CD4-positive, alpha-beta memory T cell (primary cell): Measurements from ENCODE around the gene DLGAP1. TPM values are rescaled to one million over a fixed set of nuclear protein-coding genes. Genes with fewer than 3 reads are reported as not detected.

Experiments
- CTCF ChIA-PET: fragments of 350-600 bp; sonication (Branson Sonifier 250); formaldehyde crosslinking; loops from one replicate; lab custom pipeline; 2021; ENCODE audit warnings: inconsistent platforms; ENCODE audit not compliant: partially characterized antibody; lab: Charles Lee
- POLR2A ChIA-PET: fragments of 350-600 bp; sonication (Branson Sonifier 250); formaldehyde crosslinking; loops from one replicate; lab custom pipeline; 2021; ENCODE audit not compliant: partially characterized antibody; lab: Charles Lee
- DNase-seq, 5 donors: peaks; one replicate each; pipeline versions ENCODE4 v3.0.0 to v3.0.0-alpha.2; 2020 to 2022; ENCODE audit warnings: mixed read lengths in 1 of 5
- H3K27ac ChIP-seq: one replicate; pipeline ENCODE4 v1.7.0; 2013; ENCODE audit warnings: low read depth, low read length
- H3K27me3 ChIP-seq: 2 replicates; pipeline ENCODE4 v1.7.0; 2013; ENCODE audit warnings: mild to moderate bottlenecking, low read length, moderate library complexity; ENCODE audit not compliant: insufficient read depth
- H3K36me3 ChIP-seq: 2 replicates; pipeline ENCODE4 v1.7.0; 2013; ENCODE audit warnings: mild to moderate bottlenecking, low read length, moderate library complexity; ENCODE audit not compliant: insufficient read depth
- H3K4me1 ChIP-seq: 2 replicates; pipeline ENCODE4 v1.7.0; 2013; ENCODE audit warnings: mild to moderate bottlenecking, low read length, moderate library complexity; ENCODE audit not compliant: insufficient read depth
- H3K4me3 ChIP-seq, 2 donors: one replicate each; pipeline ENCODE4 v1.7.0; 2013; ENCODE audit warnings: low read length in 2 of 2, mild to moderate bottlenecking in 1 of 2
- H3K9me3 ChIP-seq, 2 donors: one replicate each; pipeline ENCODE4 v1.7.0; 2013; ENCODE audit warnings: low read length in 2 of 2, control low read depth in 1 of 2; ENCODE audit not compliant: control insufficient read depth in 1 of 2
- H3K27ac Mint-ChIP-seq, 7 donors: one replicate each; pipeline ENCODE4 v1.8.0; 2020 to 2021; ENCODE audit warnings: mixed read lengths in 7 of 7, mild to moderate bottlenecking in 6 of 7, inconsistent platforms in 3 of 7, moderate library complexity in 3 of 7
- H3K27me3 Mint-ChIP-seq, 2 donors: one replicate each; pipeline ENCODE4 v1.8.0; 2020 to 2021; ENCODE audit warnings: mixed read lengths in 2 of 2
- H3K36me3 Mint-ChIP-seq, 2 donors: one replicate each; pipeline ENCODE4 v1.8.0; 2020 to 2021; ENCODE audit warnings: mixed read lengths in 2 of 2, inconsistent platforms in 1 of 2, mild to moderate bottlenecking in 1 of 2
- H3K4me1 Mint-ChIP-seq, 4 donors: one replicate each; pipeline ENCODE4 v1.8.0; 2020 to 2021; ENCODE audit warnings: mixed read lengths in 4 of 4, mild to moderate bottlenecking in 1 of 4
- H3K4me3 Mint-ChIP-seq, 8 donors: one replicate each; pipeline ENCODE4 v1.8.0; 2020 to 2021; ENCODE audit warnings: mixed read lengths in 8 of 8, mild to moderate bottlenecking in 7 of 8, moderate library complexity in 6 of 8, inconsistent platforms in 3 of 8
- H3K9me3 Mint-ChIP-seq, 8 donors: one replicate each; pipeline ENCODE4 v1.8.0; 2020 to 2021; ENCODE audit warnings: mixed read lengths in 8 of 8, mild to moderate bottlenecking in 5 of 8, inconsistent platforms in 3 of 8, moderate library complexity in 1 of 8
- intact Hi-C: fragments of 100-400 bp; cut with micrococcal nuclease; formaldehyde crosslinking; loops from one replicate; pipeline ENCODE4 v1.15.1; 2023
- polyA plus RNA-seq, 2 donors: library from polyadenylated mRNA; unstranded; fragments of 300-500 nt; fragmentation: Illumina TruSeq; gene quantifications; one replicate each; pipeline ENCODE4 v1.2.3, GENCODE V29; 2021
- total RNA-seq, 2 experiments: library from RNA; stranded (reverse); gene quantifications; one replicate each; pipeline ENCODE4 v1.2.3, GENCODE V29; 2021

DLGAP1 gene
- total and polyA plus RNA-seq, 4 experiments from 2014 or later: 0.17 to 0.71 (median 0.45) TPM

DNA sequence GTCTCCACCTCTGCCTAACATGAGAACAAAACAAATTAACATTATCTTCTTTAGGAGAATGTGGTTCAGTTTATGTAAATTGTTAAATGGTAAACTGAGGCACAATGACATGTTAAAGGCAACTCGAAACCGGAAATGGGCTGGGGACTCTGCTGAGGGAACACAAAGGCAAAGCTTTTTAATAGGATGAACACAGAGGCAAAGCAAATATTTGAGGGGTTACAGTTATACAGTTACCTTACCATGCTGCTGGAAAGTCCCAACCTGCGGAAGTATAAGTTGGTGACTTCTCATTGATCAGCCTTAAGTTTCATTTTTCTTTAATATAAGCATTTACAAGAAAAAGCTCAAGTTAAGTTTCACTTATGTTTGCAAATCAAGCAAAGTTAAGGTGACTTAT is 195.0 kb downstream of the DLGAP1 start:
- POLR2A ChIA-PET: no interaction called here
- H3K27me3 ChIP-seq: no peaks in the 10 kb centered on the region
- Mint-ChIP-seq H3K27me3 (no peaks in the 10 kb centered on the region), H3K27ac (no peak overlapping the region), H3K4me1 (peaks cover 0 to 5% (median under 1%) of the 10 kb centered on the region in 4 donors), H3K9me3 (peaks cover 0 to 9% (median 2%) of the 10 kb centered on the region in 8 donors), H3K4me3 (peak overlapping the region in 2 of 8 donors; percentile 9 to 29), H3K36me3 (no peaks in the 10 kb centered on the region)
- CTCF ChIA-PET: no interaction called here
- DNase-seq: no peak
- intact Hi-C loops: no loop called here
- H3K4me1 ChIP-seq: no peaks in the 10 kb centered on the region
- H3K36me3 ChIP-seq: no peaks in the 10 kb centered on the region
- H3K9me3 ChIP-seq: no peaks in the 10 kb centered on the region
- no peak overlapping the region for H3K4me3 ChIP-seq
- H3K27ac ChIP-seq: no peak overlapping the region

DNA sequence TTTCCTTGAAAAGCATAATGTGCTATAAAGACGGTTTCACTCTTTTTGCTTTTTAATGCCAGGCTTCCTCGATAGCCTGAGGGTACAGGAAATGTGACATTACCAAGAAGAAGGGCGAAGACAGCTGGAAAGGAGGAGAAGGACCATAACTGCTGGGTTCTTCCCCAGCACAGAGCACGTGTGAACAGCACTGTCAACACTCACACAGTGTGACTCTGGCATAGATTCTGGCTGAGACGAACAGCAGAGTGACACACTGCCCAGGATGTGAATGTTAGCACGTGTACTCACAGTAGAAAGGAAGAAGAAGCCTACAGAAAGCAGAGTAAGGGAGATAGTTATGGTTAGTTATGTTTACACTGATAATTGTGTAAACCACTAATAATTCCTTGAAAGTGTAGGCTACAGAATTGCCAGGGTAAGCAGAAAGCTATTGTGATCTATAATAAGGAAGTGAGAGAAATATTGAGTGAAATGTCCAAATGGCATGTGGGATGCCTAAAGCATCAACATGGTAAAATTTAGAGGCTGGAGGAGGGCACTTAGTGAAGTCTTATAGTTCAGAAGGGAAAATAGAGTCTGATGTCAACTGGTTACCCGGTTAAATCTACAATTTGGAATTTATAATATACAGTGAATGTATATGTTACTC is 198.2 kb downstream of the DLGAP1 start:
- no peaks in the 10 kb centered on the region for H3K36me3 ChIP-seq
- DNase-seq: no peak
- H3K4me3 ChIP-seq: no peak overlapping the region
- H3K27me3 ChIP-seq: no peaks in the 10 kb centered on the region
- intact Hi-C loops: no loop called here
- no peak overlapping the region for H3K4me3 Mint-ChIP-seq
- H3K4me1 Mint-ChIP-seq: peaks cover 0 to 5% (median 0%) of the 10 kb centered on the region in 4 donors
- ChIA-PET CTCF (no interaction called here), POLR2A (no interaction called here)
- H3K27ac Mint-ChIP-seq: no peak overlapping the region
- H3K9me3 Mint-ChIP-seq: peaks cover 0 to 9% (median 1%) of the 10 kb centered on the region in 8 donors
- no peaks in the 10 kb centered on the region for H3K4me1 ChIP-seq
- no peak overlapping the region for H3K27ac ChIP-seq
- H3K27me3 Mint-ChIP-seq: no peaks in the 10 kb centered on the region
- H3K36me3 Mint-ChIP-seq: no peaks in the 10 kb centered on the region
- H3K9me3 ChIP-seq: no peaks in the 10 kb centered on the region

GRCh38 chr18:4254840-4255239 is 200.3 kb downstream of the DLGAP1 start:
- POLR2A ChIA-PET: no interaction called here
- Mint-ChIP-seq H3K36me3 (no peaks in the 10 kb centered on the region), H3K9me3 (peaks cover 0 to 9% (median under 1%) of the 10 kb centered on the region in 8 donors)

DNA sequence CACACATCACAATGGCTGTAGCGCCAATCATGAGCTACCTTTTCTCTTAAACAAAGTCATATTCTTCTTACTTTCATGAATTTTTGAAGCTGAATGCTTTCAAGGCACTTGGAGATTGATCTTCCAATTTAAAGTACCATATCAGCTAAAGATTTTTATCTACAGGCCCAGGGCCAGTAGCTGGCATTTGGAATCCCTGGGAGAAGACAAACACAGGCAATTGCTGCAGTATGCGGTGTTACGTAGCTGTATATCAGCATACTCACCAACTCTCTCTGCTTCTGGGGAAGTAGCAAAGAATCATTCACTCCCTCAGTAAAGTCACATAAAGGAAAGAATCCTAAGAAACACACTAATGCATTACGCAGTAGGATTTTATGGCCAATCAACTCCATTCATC is 202.3 kb downstream of the DLGAP1 start:
- no peak overlapping the region for H3K27ac ChIP-seq
- no peak overlapping the region for H3K4me3 ChIP-seq
- H3K4me1 ChIP-seq: no peaks in the 10 kb centered on the region
- no peaks in the 10 kb centered on the region for H3K27me3 Mint-ChIP-seq
- H3K27ac Mint-ChIP-seq: no peak overlapping the region
- peaks cover 0 to 5% (median 0%) of the 10 kb centered on the region in 4 donors for H3K4me1 Mint-ChIP-seq
- H3K9me3 Mint-ChIP-seq: peaks cover 0 to 11% (median 6%) of the 10 kb centered on the region in 8 donors
- H3K36me3 Mint-ChIP-seq: no peaks in the 10 kb centered on the region
- ChIA-PET CTCF (no interaction called here), POLR2A (no interaction called here)
- intact Hi-C loops: no loop called here
- no peaks in the 10 kb centered on the region for H3K36me3 ChIP-seq
- no peaks in the 10 kb centered on the region for H3K27me3 ChIP-seq
- H3K4me3 Mint-ChIP-seq: no peak overlapping the region
- H3K9me3 ChIP-seq: no peaks in the 10 kb centered on the region
- no peak for DNase-seq

More at GRCh38 chr18:4254840-4255239, 200.3 kb downstream of the DLGAP1 start:
- H3K4me3 ChIP-seq: no peak overlapping the region
- H3K27me3 ChIP-seq: no peaks in the 10 kb centered on the region
- CTCF ChIA-PET: no interaction called here
- Mint-ChIP-seq H3K27ac (no peak overlapping the region), H3K4me3 (no peak overlapping the region), H3K4me1 (peaks cover 0 to 5% (median 0%) of the 10 kb centered on the region in 4 donors), H3K27me3 (no peaks in the 10 kb centered on the region)
- no peaks in the 10 kb centered on the region for H3K36me3 ChIP-seq
- DNase-seq: no peak
- H3K27ac ChIP-seq: no peak overlapping the region
- H3K9me3 ChIP-seq: no peaks in the 10 kb centered on the region
- H3K4me1 ChIP-seq: no peaks in the 10 kb centered on the region
- intact Hi-C loops: no loop called here

DNA sequence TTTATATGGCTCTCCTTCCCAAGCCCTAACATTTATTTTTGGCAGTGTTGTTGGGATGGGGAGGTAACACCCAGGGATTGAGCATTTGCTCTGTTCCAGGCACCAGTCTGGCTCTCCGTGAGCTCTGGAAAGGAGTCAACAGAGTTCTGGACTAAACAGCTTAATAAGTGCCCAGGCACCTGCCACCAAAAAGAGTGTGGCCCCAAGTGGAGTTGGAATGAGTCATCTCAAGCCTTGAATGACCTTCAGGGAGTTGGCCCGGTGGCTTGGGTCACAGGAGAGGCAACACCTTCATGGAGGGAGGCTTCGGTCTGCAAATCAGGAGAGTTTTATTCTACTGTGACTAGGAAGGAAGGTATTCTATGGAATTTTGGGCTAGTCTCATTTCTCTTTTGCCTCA is 203.2 kb downstream of the DLGAP1 start:
- Mint-ChIP-seq H3K4me3 (no peak overlapping the region), H3K4me1 (peaks cover 0 to 3% (median 0%) of the 10 kb centered on the region in 4 donors), H3K27ac (peak overlapping the region in 1 of 7 donors; percentile 27), H3K27me3 (no peaks in the 10 kb centered on the region), H3K36me3 (no peaks in the 10 kb centered on the region), H3K9me3 (peaks cover 0 to 11% (median 6%) of the 10 kb centered on the region in 8 donors)
- Histone ChIP-seq H3K4me1 (no peaks in the 10 kb centered on the region), H3K27me3 (no peaks in the 10 kb centered on the region), H3K9me3 (no peaks in the 10 kb centered on the region), H3K4me3 (no peak overlapping the region), H3K27ac (no peak overlapping the region), H3K36me3 (no peaks in the 10 kb centered on the region)
- CTCF ChIA-PET: no interaction called here
- no peak for DNase-seq
- intact Hi-C loops: no loop called here
- POLR2A ChIA-PET: no interaction called here

- no peaks in the 10 kb centered on the region for H3K36me3 Mint-ChIP-seq
- no peak overlapping the region for H3K27ac Mint-ChIP-seq
- ChIA-PET CTCF (no interaction called here), POLR2A (no interaction called here)
- no peak for DNase-seq
- H3K27me3 Mint-ChIP-seq: no peaks in the 10 kb centered on the region
- intact Hi-C loops: no loop called here
- H3K4me3 ChIP-seq: no peak overlapping the region
- no peak overlapping the region for H3K27ac ChIP-seq
- no peaks in the 10 kb centered on the region for H3K4me1 ChIP-seq
- H3K27me3 ChIP-seq: no peaks in the 10 kb centered on the region
- H3K4me1 Mint-ChIP-seq: no peaks in the 10 kb centered on the region
- H3K9me3 Mint-ChIP-seq: peaks cover 0 to 10% (median 6%) of the 10 kb centered on the region in 8 donors
- H3K4me3 Mint-ChIP-seq: no peak overlapping the region
- no peaks in the 10 kb centered on the region for H3K36me3 ChIP-seq
- H3K9me3 ChIP-seq: no peaks in the 10 kb centered on the region
These were observed 203.9 kb downstream of the DLGAP1 start for GRCh38 chr18:4251206-4251605.

- Mint-ChIP-seq H3K4me3 (no peak overlapping the region), H3K27ac (no peak overlapping the region), H3K4me1 (no peaks in the 10 kb centered on the region), H3K9me3 (peaks cover 0 to 10% (median 6%) of the 10 kb centered on the region in 8 donors), H3K27me3 (no peaks in the 10 kb centered on the region), H3K36me3 (no peaks in the 10 kb centered on the region)
- Histone ChIP-seq H3K36me3 (no peaks in the 10 kb centered on the region), H3K4me1 (no peaks in the 10 kb centered on the region), H3K9me3 (no peaks in the 10 kb centered on the region), H3K27me3 (no peaks in the 10 kb centered on the region), H3K4me3 (no peak overlapping the region), H3K27ac (no peak overlapping the region)
- intact Hi-C loops: no loop called here
- POLR2A ChIA-PET: no interaction called here
- CTCF ChIA-PET: no interaction called here
- no peak for DNase-seq
These were observed 205.0 kb downstream of the DLGAP1 start for GRCh38 chr18:4250141-4250540.
